Measurements from ENCODE around the gene ISOC2. TPM values are rescaled to one million over a fixed set of nuclear protein-coding genes. Genes with fewer than 3 reads are reported as not detected.

The ISOC2 gene
- total and polyA plus RNA-seq, 4 donors, result 34.9 to 85.0 (median 65.9) TPM

- Histone ChIP-seq H3K4me1 (ENCODE audit: control insufficient read depth in 5 of 5, insufficient read depth in 5 of 5, low read length in 5 of 5) (peaks cover 0 to 30% (median 2%) of the 10 kb centered on the region in 5 donors), H3K9me3 (ENCODE audit: control insufficient read depth in 4 of 4, insufficient read depth in 3 of 4, low read length in 3 of 4) (no peaks in the 10 kb centered on the region), H3K9ac (ENCODE audit: insufficient read depth in 1 of 2, low read length in 2 of 2) (no peak overlapping the region), H3K36me3 (ENCODE audit: control insufficient read depth in 4 of 4, insufficient read depth in 4 of 4, low read length in 4 of 4) (no peaks in the 10 kb centered on the region), H3K27ac (ENCODE audit: low read depth in 1 of 2, low read length in 1 of 2) (no peak overlapping the region), H3K4me3 (no peak overlapping the region), H3K27me3 (ENCODE audit: control insufficient read depth in 3 of 3, insufficient read depth in 3 of 3, low read length in 2 of 3) (no peaks in the 10 kb centered on the region)
- ATAC-seq (ENCODE audit: insufficient read depth, low FRiP score) (no peak), DNase-seq (no peak)
- WGBS, 2 donors, result 86 to 91% methylated on average over 11 of the region's 11 CpGs
- TF ChIP-seq, protein P1, sequence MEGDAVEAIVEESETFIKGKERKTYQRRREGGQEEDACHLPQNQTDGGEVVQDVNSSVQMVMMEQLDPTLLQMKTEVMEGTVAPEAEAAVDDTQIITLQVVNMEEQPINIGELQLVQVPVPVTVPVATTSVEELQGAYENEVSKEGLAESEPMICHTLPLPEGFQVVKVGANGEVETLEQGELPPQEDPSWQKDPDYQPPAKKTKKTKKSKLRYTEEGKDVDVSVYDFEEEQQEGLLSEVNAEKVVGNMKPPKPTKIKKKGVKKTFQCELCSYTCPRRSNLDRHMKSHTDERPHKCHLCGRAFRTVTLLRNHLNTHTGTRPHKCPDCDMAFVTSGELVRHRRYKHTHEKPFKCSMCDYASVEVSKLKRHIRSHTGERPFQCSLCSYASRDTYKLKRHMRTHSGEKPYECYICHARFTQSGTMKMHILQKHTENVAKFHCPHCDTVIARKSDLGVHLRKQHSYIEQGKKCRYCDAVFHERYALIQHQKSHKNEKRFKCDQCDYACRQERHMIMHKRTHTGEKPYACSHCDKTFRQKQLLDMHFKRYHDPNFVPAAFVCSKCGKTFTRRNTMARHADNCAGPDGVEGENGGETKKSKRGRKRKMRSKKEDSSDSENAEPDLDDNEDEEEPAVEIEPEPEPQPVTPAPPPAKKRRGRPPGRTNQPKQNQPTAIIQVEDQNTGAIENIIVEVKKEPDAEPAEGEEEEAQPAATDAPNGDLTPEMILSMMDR (IDR thresholded peaks at IDR 0.05; ENCODE audit: control extremely low read depth, extremely low read depth), result no peak
Measured at GRCh38 chr19:55462722-55463121, 1.3 kb upstream of the ISOC2 start.

DNA sequence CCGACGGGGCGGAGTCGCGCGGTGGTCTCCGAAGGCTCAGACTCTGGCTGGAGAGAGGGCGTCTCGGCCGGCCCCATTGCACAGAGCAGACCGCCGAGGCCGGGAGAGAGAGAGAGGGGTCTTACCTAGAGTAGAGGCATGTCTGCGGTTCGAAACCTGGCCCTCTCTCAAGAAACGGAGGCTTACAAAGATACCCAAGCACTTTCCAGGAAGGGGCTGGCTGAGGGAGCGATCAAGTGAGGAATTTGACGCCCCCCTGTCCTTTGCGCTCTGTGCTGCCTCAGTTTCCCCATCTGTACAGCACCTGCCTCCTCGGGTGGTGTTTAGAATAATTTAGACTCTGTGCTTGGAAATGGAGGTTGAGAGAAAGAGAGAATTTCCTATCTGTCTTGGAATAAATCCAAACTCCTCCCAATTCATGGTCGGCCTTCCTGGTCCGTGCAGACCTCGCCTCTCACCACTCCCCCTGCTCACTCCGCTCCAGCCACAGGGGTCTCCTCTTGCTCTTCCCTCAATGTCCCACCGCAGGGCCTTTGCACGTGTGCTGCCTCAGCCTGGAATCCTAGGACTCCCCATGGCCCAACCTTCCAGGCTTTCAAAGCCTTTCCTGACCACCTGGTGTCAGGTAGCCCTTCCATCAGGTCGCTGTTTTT, 658 bp upstream of the ISOC2 start:
- H3K36me3 ChIP-seq (ENCODE audit: control insufficient read depth in 4 of 4, insufficient read depth in 4 of 4, low read length in 4 of 4), result no peaks in the 10 kb centered on the region
- DNase-seq (peak in 2 of 3 donors; percentile 66 to 68), ATAC-seq (ENCODE audit: insufficient read depth, low FRiP score) (no peak)
- no peaks in the 10 kb centered on the region for H3K27me3 ChIP-seq (ENCODE audit: control insufficient read depth in 3 of 3, insufficient read depth in 3 of 3, low read length in 2 of 3)
- TF ChIP-seq, protein P1 (IDR thresholded peaks at IDR 0.05; ENCODE audit: control extremely low read depth, extremely low read depth), result no peak
- H3K4me1 ChIP-seq (ENCODE audit: control insufficient read depth in 5 of 5, insufficient read depth in 5 of 5, low read length in 5 of 5), result peaks cover 0 to 30% (median 2%) of the 10 kb centered on the region in 5 donors
- H3K9me3 ChIP-seq (ENCODE audit: control insufficient read depth in 4 of 4, insufficient read depth in 3 of 4, low read length in 3 of 4), result no peaks in the 10 kb centered on the region
- H3K27ac ChIP-seq (ENCODE audit: low read depth in 1 of 2, low read length in 1 of 2), result peak overlapping the region; percentile 68 to 86
- WGBS, 2 donors, result 10 to 13% methylated on average over 27 of the region's 27 CpGs
- peak overlapping the region; percentile 55 for H3K4me3 ChIP-seq
- peak overlapping the region in 1 of 2 donors; percentile 63 for H3K9ac ChIP-seq (ENCODE audit: insufficient read depth in 1 of 2, low read length in 2 of 2)

- ATAC-seq (ENCODE audit: insufficient read depth, low FRiP score) (peak; percentile 48), DNase-seq (peak; percentile 88 to 94 (median 92))
- H3K4me1 ChIP-seq (ENCODE audit: control insufficient read depth in 5 of 5, insufficient read depth in 5 of 5, low read length in 5 of 5), result peaks cover 0 to 30% (median 2%) of the 10 kb centered on the region in 5 donors
- H3K4me3 ChIP-seq, result peak overlapping the region; percentile 17
- 13 to 32% methylated on average over 21 to 24 of the region's 24 CpGs for WGBS, 2 donors
- H3K9me3 ChIP-seq (ENCODE audit: control insufficient read depth in 4 of 4, insufficient read depth in 3 of 4, low read length in 3 of 4), result no peaks in the 10 kb centered on the region
- peak overlapping the region in 1 of 2 donors; percentile 87 for H3K9ac ChIP-seq (ENCODE audit: insufficient read depth in 1 of 2, low read length in 2 of 2)
- no peaks in the 10 kb centered on the region for H3K27me3 ChIP-seq (ENCODE audit: control insufficient read depth in 3 of 3, insufficient read depth in 3 of 3, low read length in 2 of 3)
- H3K27ac ChIP-seq (ENCODE audit: low read depth in 1 of 2, low read length in 1 of 2), result peak overlapping the region; percentile 92 to 93
- peaks cover 0 to 8% (median 0%) of the 10 kb centered on the region in 4 donors for H3K36me3 ChIP-seq (ENCODE audit: control insufficient read depth in 4 of 4, insufficient read depth in 4 of 4, low read length in 4 of 4)
- TF ChIP-seq, protein P1 (IDR thresholded peaks at IDR 0.05; ENCODE audit: control extremely low read depth, extremely low read depth), result no peak
Measured at GRCh38 chr19:55460670-55461258, 678 bp downstream of the ISOC2 start.

Measured in lung (tissue), 12 donors.